SJSA1 (cell line): Measurements from ENCODE around the gene DAPK3. TPM values are rescaled to one million over a fixed set of nuclear protein-coding genes. Genes with fewer than 3 reads are reported as not detected.
"Not testable (repeated sequence)": the region's sequence is repeated elsewhere in the genome, so short reads cannot be mapped to it uniquely, and the experiment has no call there.

ENCODE experiments used
- DNase-seq, 2 experiments: peaks; one replicate each; pipeline ENCODE4 v3.0.0-alpha.2; 2015 to 2020; ENCODE audit warnings: low spot score in 2 of 2, low read depth in 1 of 2
- H3K27ac ChIP-seq: fragments of 250-450 bp; sonication (Bioruptor Pico); 2 replicates; pipeline ENCODE4 v1.5.1; 2020; ENCODE audit warnings: mild to moderate bottlenecking, moderate library complexity
- H3K27me3 ChIP-seq: fragments of 250-450 bp; sonication (Bioruptor Pico); replicated peaks from 2 replicates; pipeline ENCODE4 v1.5.1; 2020; ENCODE audit warnings: mild to moderate bottlenecking, moderate library complexity
- H3K36me3 ChIP-seq: fragments of 250-450 bp; sonication (Bioruptor Pico); 2 replicates; pipeline ENCODE4 v1.5.1; 2020; ENCODE audit warnings: mild to moderate bottlenecking
- H3K4me1 ChIP-seq: fragments of 250-450 bp; sonication (Bioruptor Pico); replicated peaks from 2 replicates; pipeline ENCODE4 v1.6.1; 2021; ENCODE audit warnings: mild to moderate bottlenecking
- H3K4me3 ChIP-seq: fragments of 250-450 bp; sonication (Bioruptor Pico); 2 replicates; pipeline ENCODE4 v1.5.1; 2020; ENCODE audit warnings: mild to moderate bottlenecking
- H3K9me3 ChIP-seq: fragments of 250-450 bp; sonication (Bioruptor Pico); replicated peaks from 2 replicates; pipeline ENCODE4 v1.5.1; 2020; ENCODE audit warnings: mild to moderate bottlenecking
- total RNA-seq: library from RNA; depleted of rRNA; stranded (reverse); fragments of >200 nt; shearing (Covaris generic); gene quantifications from 2 replicates; pipeline ENCODE4 v1.2.3, GENCODE V29; 2014

The DAPK3 gene
- total RNA-seq, 1 experiment from 2014 or later, result 202 TPM

DNA sequence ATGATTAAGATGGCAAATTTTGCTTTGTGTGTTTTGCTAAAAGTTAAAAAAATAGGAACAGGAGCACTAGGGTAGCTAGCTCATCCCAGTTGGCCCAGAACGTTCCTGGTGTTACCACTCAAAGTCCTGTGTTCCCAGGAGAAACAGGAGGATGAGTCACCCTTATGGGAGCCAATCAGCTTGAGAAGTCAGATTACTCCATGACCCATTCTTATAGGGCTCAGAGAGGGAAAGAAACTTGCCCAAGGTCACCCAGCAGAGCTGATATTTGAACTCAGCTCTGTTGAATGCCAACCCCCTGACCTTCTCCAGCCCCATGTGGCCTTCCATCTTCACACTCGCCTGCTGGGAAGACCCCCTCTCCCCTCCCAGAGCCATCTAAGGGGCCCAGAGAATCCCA, 25.1 kb downstream of the DAPK3 start:
- DNase-seq, result no peak
- no peaks in the 10 kb centered on the region for H3K4me1 ChIP-seq
- no peaks in the 10 kb centered on the region for H3K36me3 ChIP-seq
- H3K9me3 ChIP-seq, result no peaks in the 10 kb centered on the region
- H3K27me3 ChIP-seq, result no peaks in the 10 kb centered on the region
- H3K27ac ChIP-seq, result no peak overlapping the region
- no peak overlapping the region for H3K4me3 ChIP-seq

DNA sequence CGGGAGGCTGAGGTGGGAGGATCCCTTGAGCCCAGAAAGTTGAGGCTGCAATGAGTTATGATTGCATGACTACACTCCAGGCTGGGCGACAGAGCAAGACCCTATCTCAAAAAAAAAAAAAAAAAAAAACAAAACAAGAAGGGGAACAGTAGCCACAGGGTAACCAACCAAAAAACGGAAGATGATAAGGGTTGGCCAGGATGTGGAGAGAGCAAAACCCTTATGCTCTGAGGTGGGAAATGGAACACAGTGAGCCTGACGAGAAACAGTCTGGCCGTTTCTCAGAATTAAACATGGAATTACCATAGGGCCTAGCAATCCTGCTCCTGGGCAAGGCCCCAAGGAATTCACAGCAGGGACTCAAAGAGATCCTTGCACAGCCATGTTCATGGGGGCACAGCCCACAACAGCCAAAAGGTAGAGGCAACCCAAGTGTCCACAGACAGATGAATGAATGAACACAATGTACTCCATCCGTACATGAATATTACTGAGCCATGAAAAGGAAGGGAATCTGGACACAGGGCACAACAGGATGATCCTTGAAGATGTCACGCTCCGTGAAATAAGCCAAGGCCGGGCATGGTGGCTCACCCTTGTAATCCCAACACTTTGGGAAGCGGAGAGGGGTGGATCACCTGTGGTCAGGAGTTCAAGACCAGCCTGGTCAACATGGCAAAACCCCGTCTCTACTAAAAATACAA, 26.7 kb downstream of the DAPK3 start:
- no peaks in the 10 kb centered on the region for H3K36me3 ChIP-seq
- no peaks in the 10 kb centered on the region for H3K9me3 ChIP-seq
- no peak overlapping the region for H3K4me3 ChIP-seq
- DNase-seq, result no peak
- no peak overlapping the region for H3K27ac ChIP-seq
- no peaks in the 10 kb centered on the region for H3K4me1 ChIP-seq
- H3K27me3 ChIP-seq, result no peaks in the 10 kb centered on the region

DNA sequence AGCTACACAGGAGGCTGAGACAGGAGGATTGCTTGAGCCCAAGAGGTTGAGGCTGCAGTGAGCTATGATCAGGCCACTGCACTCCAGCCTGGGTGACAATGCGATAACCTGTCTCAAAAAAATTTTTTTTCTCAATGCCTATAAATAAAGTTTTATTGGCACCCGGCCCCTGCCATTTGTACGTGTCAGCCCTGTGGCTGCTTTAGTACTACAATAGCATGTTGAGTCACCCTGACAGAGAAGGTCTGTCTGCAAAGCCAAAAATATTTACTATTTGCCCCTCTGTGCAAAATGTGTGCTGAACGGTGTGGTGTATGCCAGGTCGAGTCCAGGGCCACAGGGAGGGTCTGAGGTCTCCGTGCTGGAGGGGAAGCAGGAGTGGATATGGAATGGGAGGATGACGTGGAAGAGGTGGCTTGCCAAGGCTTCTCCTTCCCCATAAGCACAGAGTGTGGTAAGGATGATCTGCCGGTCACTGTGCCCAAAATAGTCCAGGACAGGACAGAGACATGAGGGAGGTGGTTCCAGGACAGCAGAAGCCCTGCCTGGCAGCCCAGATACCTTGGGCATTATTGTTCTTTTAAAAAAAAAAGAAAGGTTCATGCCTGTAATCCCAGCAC, 28.0 kb downstream of the DAPK3 start:
- H3K9me3 ChIP-seq, result no peaks in the 10 kb centered on the region
- no peaks in the 10 kb centered on the region for H3K27me3 ChIP-seq
- DNase-seq, result no peak
- H3K27ac ChIP-seq, result no peak overlapping the region
- no peaks in the 10 kb centered on the region for H3K36me3 ChIP-seq
- H3K4me1 ChIP-seq, result no peaks in the 10 kb centered on the region
- H3K4me3 ChIP-seq, result no peak overlapping the region

DNA sequence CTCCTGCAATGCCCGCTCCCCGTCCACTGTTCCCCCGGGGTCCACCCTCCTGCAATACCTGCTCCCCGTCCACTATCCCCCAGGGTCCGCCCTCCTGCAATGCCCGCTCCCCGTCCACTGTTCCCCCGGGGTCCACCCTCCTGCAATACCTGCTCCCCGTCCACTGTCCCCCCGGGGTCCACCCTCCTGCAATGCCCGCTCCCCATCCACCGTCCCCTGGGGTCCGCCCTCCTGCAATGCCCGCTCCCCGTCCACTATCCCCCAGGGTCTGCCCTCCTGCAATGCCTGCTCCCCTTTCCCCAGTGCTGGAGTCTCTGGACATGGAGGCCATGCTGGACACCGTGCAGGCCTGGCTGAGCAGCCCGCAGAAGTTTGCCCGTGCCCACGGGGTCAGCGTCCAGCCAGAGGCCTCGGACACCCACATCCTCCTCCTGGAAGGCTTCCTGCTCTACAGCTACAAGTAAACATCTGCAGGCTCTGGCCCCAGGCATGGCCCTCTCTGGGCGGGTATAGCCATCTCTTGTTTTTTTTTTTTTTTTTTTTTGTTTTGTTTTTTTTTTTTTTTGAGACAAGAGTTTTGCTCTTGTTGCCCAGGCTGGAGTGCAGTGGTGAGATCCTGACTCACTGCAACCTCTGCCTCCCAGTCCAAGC, 32.5 kb downstream of the DAPK3 start:
- DNase-seq, result not testable (repeated sequence)

DNA sequence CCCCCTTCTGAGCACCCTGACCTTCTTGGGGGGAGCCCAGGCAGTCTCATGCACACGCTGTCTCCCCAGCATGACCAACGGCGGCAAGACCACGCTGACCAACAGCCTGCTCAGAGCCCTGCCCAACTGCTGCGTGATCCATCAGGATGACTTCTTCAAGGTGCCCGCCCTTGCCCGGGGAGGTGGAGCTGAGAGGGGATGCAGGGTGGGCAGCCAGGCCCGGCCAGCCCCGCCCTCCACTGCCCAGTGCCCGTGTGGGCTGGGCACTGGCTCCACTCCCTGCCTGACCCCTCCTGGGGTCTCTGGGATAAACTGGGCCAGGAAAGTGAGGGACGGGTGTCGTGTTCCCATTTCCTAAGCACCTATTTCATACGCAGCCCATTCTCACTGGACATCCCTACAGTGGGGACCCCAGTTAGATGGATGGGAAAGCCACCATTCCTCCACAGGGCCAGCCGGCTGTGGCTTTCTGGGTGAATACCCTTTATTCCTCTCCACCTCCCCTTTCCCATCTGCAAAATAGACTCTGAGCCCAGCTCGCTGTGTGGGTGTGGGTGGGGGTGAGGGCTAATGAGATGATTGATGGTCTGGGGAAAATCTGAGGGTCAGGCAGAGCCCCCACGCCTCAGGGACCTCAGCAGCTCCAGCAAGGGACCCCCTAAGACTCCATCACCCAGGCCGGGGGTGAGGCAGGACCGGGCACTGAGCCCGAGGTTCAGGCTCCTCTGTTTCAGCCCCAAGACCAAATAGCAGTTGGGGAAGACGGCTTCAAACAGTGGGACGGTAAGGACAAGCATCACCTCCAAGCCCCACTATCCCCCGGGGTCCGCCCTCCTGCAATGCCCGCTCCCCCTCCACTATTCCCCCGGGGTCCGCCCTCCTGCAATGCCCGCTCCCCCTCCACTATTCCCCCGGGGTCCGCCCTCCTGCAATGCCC, 34.1 kb downstream of the DAPK3 start:
- Histone ChIP-seq H3K36me3 (no peaks in the 10 kb centered on the region), H3K4me1 (no peaks in the 10 kb centered on the region), H3K4me3 (no peak overlapping the region), H3K27ac (no peak overlapping the region), H3K27me3 (peaks cover 22% of the 10 kb centered on the region), H3K9me3 (no peaks in the 10 kb centered on the region)
- DNase-seq, result no peak

More for the DNA sequence above, 32.5 kb downstream of the DAPK3 start:
- not testable (repeated sequence) for H3K36me3 ChIP-seq, H3K27ac ChIP-seq, H3K4me1 ChIP-seq, H3K9me3 ChIP-seq, H3K4me3 ChIP-seq
- peaks cover 13% of the 10 kb centered on the region for H3K27me3 ChIP-seq

DNA sequence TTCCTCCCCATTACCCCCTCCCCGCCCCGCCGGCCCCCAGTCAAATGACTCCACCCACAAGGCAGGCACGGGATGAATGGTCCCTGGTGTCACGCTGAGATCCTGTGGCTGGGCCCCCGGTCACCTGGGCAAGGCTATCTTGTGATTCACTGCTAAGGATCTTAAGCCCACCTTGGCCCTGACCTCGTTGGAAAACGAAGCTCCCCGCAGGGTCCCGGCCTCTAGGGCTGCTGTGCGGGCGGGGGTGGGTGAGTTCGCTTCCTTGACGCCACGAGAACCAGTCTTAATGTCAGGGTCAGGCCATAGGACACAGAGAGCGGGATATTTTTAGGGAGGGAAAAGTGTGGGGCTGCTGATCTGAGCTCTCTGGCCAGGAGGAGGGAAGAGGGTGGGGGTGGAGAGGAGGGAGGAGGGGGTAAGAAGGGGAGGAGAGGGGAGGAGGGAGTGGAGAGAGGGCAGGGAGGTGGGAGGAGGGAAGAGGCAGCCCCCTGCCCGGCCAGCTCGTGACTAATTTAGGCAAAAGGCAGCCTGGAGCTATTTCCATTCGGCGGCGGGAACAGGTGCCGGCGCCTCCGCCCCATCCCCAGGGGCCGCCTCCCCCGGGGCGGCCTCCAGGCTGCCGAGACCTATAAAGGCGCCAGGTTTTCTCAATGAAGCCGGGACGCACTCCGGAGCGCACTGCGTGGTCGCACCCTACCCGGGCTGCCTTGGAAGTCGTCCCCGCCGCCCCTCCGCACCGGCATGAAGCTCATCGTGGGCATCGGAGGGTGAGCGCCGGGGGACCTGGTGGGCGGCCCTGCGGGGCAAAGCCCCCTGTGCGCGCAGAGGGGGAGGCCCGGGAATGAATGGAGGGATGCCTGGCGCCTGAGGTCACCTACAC, 37.7 kb downstream of the DAPK3 start, which contains the start of gene NMRK2:
Gene NMRK2 (plus strand): TSS at position 139 of the 880 bp plus-strand sequence. CDS start 603 bp downstream, at position 742.
- Histone ChIP-seq H3K4me3 (no peak within 1 kb of the TSS), H3K36me3 (no peaks in the 10 kb centered on the region), H3K27ac (no peak within 1 kb of the TSS), H3K4me1 (no peaks in the 10 kb centered on the region), H3K27me3 (peaks cover 30% of the 10 kb centered on the region), H3K9me3 (no peaks in the 10 kb centered on the region)
- no peak for DNase-seq

DNA sequence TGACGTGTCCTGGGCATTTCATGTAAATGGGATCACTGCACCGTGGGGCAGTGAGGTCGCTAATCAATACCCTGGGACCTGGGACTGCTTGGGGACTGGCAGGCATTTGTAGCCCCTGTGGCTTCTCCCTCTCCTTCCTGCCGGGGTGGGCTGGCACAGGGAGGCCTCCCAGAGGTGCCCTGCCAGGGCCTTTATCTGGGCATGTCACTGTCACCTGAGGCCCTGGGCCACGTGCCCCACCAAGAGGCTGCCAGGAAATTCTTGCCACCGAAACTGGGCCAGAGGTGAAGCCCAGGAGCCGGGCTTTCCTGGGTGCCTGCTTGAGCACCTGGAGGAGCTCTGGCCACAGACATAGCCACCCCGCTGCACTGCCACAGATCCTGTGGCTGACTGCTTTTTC, 39.9 kb downstream of the DAPK3 start:
- no peak for DNase-seq
- Histone ChIP-seq H3K9me3 (no peaks in the 10 kb centered on the region), H3K4me1 (no peaks in the 10 kb centered on the region), H3K36me3 (no peaks in the 10 kb centered on the region), H3K27me3 (peaks cover 30% of the 10 kb centered on the region), H3K4me3 (no peak overlapping the region), H3K27ac (no peak overlapping the region)

DNA sequence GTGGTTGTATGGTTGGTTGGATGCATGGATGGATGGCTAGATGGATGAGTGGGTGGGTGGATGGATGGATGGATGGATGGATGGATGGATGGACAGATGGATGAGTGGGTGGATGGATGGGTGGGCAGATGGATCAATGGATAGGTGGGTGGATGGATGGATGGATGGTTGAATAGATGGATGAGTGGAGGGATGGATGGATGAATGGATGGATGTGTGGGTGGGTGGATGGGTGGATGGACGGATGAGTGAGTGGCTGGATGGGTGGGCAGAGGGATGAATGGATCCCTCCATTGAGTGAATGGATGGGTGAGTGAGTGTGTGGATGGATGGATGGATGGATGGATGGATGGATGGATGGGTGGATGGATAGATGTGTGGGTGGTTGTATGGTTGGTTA, 47.0 kb downstream of the DAPK3 start:
- Histone ChIP-seq H3K36me3 (no peaks in the 10 kb centered on the region), H3K9me3 (0 out of 2 replicates have a peak, but pooled peaks cover 6% of the 10 kb centered on the region), H3K27me3 (no peaks in the 10 kb centered on the region), H3K27ac (no peak overlapping the region), H3K4me1 (no peaks in the 10 kb centered on the region), H3K4me3 (no peak overlapping the region)
- DNase-seq, result no peak

DNA sequence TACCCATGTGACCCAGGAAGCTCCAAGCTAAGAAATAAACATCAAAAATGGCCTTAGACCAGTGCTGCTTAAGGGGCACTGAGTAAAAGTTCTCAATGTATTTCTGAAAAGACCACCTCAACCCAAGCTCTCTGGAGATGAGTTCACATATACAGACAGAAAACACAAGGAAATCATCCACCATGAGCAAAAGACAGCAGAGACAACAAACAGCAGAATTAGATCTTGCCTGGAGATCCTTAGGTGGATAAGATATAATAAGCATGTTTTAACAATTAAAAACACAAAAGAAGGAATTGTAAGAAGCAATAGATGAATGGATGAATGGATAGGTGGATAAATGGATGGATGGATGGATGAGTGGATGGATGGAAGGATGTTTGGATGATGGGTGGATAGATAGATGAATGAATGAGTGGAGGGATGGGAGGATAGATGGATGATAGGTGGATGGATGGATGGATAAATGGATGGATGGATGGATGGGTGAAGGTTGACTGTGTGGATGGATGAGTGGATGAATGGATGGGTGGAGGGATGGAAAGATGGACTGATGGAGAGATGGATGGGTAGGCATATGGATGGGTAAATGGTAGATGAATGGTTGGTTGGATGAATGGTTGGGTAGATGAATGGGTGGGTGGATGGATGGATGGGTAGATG, 47.7 kb downstream of the DAPK3 start:
- Histone ChIP-seq H3K27me3 (no peaks in the 10 kb centered on the region), H3K4me3 (no peak overlapping the region), H3K27ac (no peak overlapping the region), H3K9me3 (0 out of 2 replicates have a peak, but pooled peaks cover 6% of the 10 kb centered on the region), H3K36me3 (no peaks in the 10 kb centered on the region), H3K4me1 (no peaks in the 10 kb centered on the region)
- DNase-seq, result no peak

DNA sequence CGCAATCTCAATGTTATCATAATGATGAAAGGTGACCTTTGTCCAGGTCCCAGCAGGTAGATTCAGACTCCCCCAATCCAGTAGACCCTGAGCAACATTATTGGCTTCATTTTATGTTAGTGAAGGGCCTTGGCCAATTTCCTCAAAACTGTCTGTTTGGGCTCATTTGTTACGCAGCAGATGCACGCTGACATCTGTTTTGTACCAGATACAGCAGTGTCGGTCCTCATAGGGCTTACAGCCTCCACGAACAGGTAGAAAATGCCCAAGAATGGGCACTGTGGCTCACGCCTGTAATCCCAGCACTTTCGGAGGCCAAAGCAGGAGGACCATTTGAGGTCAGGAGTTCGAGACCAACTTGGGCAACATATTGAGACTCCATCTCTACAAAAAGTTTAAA, 51.1 kb downstream of the DAPK3 start:
- H3K27me3 ChIP-seq, result no peaks in the 10 kb centered on the region
- no peak overlapping the region for H3K27ac ChIP-seq
- H3K36me3 ChIP-seq, result no peaks in the 10 kb centered on the region
- no peak overlapping the region for H3K4me3 ChIP-seq
- no peak for DNase-seq
- H3K4me1 ChIP-seq, result no peaks in the 10 kb centered on the region
- H3K9me3 ChIP-seq, result 0 out of 2 replicates have a peak, but pooled peaks cover 6% of the 10 kb centered on the region

DNA sequence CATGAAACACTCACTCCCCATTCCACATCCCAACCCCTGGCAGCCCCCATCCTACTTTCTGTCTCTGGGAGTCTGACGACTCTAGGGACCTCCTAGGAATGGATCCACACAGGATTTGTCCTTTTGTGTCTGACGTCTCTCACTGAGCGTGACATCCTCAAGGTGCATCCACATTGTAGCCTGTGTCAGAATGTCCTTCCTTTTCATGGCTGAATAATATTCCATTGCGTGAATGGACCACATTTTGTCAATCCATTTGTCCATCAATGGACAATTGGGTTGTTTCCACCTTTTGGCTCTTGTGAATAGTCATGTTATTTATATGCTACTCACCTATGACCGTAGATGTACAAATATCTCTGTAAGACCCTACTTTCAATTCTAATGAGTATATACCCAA, 54.9 kb downstream of the DAPK3 start:
- no peaks in the 10 kb centered on the region for H3K36me3 ChIP-seq
- no peak overlapping the region for H3K4me3 ChIP-seq
- H3K27ac ChIP-seq, result no peak overlapping the region
- no peak for DNase-seq
- H3K27me3 ChIP-seq, result no peaks in the 10 kb centered on the region
- 0 out of 2 replicates have a peak, but pooled peaks cover 2% of the 10 kb centered on the region for H3K9me3 ChIP-seq
- H3K4me1 ChIP-seq, result no peaks in the 10 kb centered on the region

DNA sequence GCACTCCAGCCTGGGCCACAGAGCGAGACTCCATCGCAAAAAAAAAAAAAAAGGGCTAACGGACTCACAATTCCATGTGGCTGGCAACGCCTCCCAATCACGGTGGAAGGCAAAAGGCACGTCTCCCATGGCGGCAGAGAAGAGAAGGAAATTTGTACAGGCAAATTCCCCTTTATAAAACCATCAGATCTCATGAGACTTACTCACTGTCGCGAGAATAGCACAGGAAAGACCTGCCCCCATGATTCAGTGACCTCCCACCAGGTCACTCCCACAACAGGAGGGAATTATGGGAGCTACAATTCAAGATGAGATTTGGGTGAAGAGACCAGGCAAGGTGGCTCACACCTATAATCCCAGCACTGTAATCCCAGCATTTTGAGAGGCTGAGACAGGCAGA, 56.7 kb downstream of the DAPK3 start:
- Histone ChIP-seq H3K27me3 (no peaks in the 10 kb centered on the region), H3K4me3 (no peak overlapping the region), H3K9me3 (0 out of 2 replicates have a peak, but pooled peaks cover 8% of the 10 kb centered on the region), H3K27ac (no peak overlapping the region), H3K4me1 (no peaks in the 10 kb centered on the region), H3K36me3 (no peaks in the 10 kb centered on the region)
- no peak for DNase-seq
